ENCODE results near the gene RYR2.

GRCh38 chr1:237041461-237041794 is 556 bp upstream of the RYR2 start:
- no peak for TF ChIP-seq CTCF (IDR thresholded peaks at IDR 0.05)
- no peak for TF ChIP-seq POLR2A (IDR thresholded peaks at IDR 0.05)

All from esophagus squamous epithelium (tissue), 4 donors.